GM19240 (cell line): ENCODE measurements around the gene NCBP2.
"Not testable (repeated sequence)": the region's sequence is repeated elsewhere in the genome, so short reads cannot be mapped to it uniquely, and the experiment has no call there.

Source experiments
- DNase-seq: peaks from one replicate; pipeline ENCODE4 v3.0.0; 2011; ENCODE audit warnings: low spot score; ENCODE audit not compliant: insufficient read length

NCBP2 gene

DNA sequence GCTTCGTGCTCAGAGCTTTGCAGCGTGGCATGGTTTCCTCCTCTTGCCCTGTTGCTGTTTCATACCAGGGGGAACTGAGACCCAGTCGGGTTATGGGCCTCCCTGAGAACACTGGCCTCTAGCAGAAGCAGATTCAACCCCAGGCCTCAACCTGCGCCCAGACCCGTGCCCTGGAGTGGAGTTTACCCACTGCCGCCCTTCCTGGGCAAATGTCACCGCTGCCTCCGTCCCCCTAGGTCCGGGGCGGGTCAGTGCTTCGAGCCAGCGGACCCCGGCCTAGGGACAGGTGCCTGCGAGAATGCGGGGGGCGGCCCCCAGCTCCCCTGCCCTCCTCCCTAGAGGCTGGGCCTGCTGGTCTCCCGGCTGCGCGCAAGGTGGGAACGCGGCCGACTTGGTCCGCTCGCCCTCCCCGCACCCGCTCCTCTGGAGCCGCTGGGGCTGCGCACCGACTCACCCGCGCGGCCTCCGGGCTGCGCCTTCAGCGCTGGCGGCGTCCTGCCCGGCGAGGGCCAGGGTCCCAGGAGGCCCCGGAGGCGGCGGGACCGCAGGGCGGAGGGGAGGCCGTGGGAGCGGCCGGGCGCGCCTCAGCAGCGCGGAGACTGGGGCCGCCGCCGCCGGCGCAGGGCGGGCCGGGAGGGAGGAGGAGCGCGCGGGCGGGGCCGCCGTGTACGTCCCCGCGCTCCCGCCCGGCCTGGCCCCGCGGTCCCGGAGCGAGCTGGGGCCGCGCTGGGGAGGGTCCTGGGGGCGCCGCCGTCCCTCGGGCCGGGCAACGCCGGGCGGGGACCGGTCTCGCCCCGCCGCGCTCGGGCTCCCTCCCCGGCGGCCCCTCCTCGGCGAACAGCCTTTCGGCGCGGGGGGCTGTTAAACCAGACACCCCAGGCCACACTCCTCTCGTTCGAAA is 26.2 kb upstream of the NCBP2 start, which contains the start of gene PIGZ:
PIGZ (minus strand) TSS at position 601 of the 901 bp plus-strand sequence. CDS start 16,802 bp downstream, outside the sequence.
- DNase-seq = peak; percentile 50

GRCh38 chr3:196967412-196968232 is 25.3 kb upstream of the NCBP2 start:
- no peak for DNase-seq

- DNase-seq = no peak
Measured at GRCh38 chr3:196966526-196967401, 24.4 kb upstream of the NCBP2 start.

GRCh38 chr3:196965804-196966173 is 23.5 kb upstream of the NCBP2 start:
- no peak for DNase-seq

- DNase-seq = no peak
Measured at GRCh38 chr3:196965112-196965803, 22.9 kb upstream of the NCBP2 start.

DNA sequence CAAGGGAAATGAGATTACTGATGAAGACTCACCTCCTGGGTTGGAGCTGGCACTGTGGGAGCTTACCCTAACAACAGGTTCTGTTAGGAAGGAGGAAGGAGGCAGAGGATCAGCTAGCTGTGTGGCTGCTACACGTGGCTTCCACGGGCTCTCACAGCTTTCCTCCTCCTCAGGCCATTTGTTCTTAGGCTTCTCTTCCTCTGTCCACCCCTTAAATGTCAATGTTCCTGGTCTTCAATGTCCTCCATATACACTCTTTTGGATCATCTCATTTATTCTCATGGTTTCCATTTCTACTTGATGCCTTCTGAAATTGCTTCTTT is 21.3 kb upstream of the NCBP2 start:
- DNase-seq = no peak

DNA sequence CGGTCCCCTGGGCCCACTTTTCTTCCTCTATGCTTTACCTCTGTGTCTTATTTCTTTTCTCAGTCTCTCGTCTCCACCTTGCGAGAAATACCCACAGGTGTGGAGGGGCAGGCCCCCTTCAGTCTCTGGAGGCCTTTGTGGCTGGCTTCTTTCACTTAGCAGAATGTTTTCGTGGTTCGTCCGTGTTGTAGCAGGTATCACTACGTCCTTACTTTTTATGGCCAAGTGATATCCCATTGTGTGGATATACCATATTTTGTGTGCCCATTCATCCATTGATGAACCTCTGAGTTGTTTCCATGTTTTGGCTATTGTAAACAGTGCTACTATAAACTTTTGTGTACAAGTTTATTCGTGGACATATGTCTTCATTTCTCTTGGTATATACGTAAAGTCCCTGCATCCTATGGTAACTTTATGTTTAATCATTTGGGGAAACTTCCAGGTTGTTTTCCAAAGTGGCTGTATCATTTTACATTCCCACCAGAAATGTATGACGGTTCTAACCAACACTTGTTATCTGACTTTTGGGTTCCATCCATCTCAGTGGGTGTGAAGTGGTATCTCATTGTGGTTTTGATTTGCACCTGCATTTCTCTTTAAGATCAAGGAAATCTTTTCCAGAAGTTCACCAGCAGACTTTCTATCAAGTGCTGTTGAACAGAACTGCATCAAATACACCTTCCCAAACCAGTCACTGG is 20.8 kb upstream of the NCBP2 start:
- DNase-seq = no peak

- no peak for DNase-seq
Measured at GRCh38 chr3:196962108-196962929, 20.0 kb upstream of the NCBP2 start.

DNA sequence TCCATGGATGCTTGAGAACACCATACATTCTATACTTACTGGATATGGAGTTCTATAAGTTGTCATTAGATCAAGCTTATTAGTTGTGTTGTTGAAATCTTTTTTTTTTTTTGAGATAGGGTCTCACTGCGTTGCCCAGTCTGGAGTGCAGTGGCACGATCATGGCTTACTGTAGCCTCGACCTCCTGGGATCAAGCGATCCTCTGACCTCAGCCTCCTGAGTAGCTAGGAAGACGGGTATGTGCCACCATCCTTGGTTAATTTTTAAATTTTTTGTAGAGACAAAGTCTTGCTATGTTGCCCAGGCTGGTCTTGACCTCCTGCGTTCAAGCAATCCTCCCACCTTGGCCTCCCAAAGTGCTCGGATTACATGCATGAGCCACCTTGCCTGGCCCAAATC is 12.5 kb upstream of the NCBP2 start:
- no peak for DNase-seq

- no peak for DNase-seq
Measured at GRCh38 chr3:196951371-196951770, 9.0 kb upstream of the NCBP2 start.

GRCh38 chr3:196949750-196950149 is 7.4 kb upstream of the NCBP2 start:
- no peak for DNase-seq

- DNase-seq = no peak
Measured at GRCh38 chr3:196949285-196949619, 6.9 kb upstream of the NCBP2 start.

DNA sequence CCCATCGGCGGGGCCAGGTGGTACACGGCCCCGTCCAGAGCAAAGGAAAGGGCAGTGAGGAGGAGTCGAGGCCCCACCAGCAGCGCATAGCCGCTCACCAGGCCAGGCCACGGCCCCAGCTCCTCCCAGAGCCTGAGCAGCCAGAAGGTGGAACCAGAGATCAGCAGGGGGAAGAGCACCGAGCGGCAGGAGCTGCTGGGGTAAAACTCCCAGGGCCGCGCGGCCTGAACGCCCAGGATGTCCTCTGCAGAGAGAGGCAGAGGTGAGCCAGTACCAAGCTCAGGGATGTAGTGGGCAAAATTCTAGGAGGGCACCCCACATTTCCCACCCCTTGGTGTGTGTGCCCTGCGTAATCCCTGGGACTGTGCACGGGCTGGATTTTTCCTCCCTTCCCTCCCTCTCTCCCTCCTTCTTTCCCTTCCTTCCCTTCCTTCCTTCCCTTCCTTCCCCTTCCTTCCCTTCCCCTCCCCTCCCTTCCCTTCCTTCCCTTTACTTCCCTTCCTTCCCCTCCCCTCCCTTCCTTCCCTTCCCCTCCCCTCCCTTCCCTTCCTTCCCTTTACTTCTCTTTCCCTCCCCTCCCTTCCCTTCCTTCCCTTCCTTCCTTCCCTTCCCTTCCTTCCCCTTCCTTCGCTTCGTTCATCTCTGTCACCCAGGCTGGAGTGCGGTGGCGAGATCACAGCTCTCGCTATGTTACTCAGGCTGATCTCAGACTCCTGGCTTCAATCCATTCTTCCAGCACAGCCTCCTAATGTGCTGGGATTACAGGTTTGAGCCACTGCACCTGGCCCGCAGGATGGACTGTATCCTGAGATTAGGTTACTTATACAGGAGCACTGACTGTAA is 6.3 kb upstream of the NCBP2 start:
- DNase-seq = no peak

- no peak for DNase-seq
Measured at GRCh38 chr3:196947860-196948441, 5.6 kb upstream of the NCBP2 start.

GRCh38 chr3:196947136-196947859 is 5.0 kb upstream of the NCBP2 start:
- DNase-seq = no peak

DNA sequence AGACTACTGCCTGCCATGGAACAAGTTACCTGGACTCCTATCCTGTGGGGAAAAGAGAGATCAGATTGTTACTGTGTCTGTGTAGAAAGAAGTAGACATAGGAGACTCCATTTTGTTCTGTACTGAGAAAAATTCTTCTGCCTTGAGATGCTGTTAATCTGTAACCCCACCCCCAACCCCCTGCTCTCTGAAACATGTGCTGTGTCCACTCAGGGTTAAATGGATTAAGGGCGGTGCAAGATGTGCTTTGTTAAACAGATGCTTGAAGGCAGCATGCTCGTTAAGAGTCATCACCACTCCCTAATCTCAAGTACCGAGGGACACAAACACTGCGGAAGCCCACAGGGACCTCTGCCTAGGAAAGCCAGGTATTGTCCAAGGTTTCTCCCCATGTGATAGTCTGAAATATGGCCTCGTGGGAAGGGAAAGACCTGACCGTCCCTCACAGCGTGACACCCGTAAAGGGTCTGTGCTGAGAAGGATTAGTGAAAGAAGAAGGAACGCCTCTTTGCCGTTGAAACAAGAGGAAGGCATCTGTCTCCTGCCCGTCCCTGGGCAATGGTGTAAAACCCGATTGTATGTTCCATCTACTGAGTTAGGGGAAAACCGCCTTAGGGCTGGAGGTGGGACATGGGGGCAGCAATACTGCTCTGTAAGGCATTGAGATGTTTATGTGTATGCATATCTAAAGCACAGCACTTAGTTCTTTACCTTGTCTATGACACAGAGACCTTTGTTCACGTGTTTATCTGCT is 1.9 kb upstream of the NCBP2 start:
- not testable (repeated sequence) for DNase-seq

DNA sequence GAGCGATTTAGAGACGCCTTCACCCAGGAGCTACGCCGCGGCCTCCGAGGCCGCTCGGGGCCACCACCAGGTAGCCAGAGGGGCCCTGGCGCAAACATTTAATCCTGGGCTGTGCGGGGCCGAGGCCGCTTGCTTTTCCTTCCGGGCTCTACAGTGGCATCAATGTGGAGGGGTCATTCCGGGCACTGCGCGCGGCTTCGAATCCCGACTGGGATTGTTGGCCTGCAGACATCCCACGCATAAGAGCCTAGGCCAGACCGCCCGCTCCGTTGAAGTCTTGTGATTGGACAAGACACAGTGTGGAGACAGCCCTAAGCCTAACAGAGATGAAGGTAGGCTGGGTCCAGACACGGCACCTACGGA is 568 bp upstream of the NCBP2 start:
- DNase-seq = no peak
